Fibroblast of gingiva (primary cell): ENCODE measurements around the gene MRPL22.
"Not testable (repeated sequence)": the region's sequence is repeated elsewhere in the genome, so short reads cannot be mapped to it uniquely, and the experiment has no call there.

ENCODE experiments used
- DNase-seq: peaks from one replicate; pipeline ENCODE4 v3.0.0-alpha.2; 2011; ENCODE audit warnings: low read depth

The MRPL22 gene

GRCh38 chr5:154940375-154940771 lies 500 bp upstream of the MRPL22 start:
- no peak for DNase-seq

- DNase-seq: no peak
Measured at GRCh38 chr5:154943527-154943926, 2.7 kb downstream of the MRPL22 start.

GRCh38 chr5:154944716-154945115 lies 3.8 kb downstream of the MRPL22 start:
- DNase-seq: no peak

- peak; percentile 5 for DNase-seq
Measured at GRCh38 chr5:154945695-154946301, 4.9 kb downstream of the MRPL22 start.

- no peak for DNase-seq
Measured at GRCh38 chr5:154947778-154948177, 6.9 kb downstream of the MRPL22 start.

GRCh38 chr5:154948313-154948712 lies 7.4 kb downstream of the MRPL22 start:
- no peak for DNase-seq

- DNase-seq: no peak
Measured at GRCh38 chr5:154949781-154950180, 8.9 kb downstream of the MRPL22 start.

- no peak for DNase-seq
Measured at GRCh38 chr5:154956712-154957111, 15.8 kb downstream of the MRPL22 start.

GRCh38 chr5:154962494-154962893 lies 21.6 kb downstream of the MRPL22 start:
- DNase-seq: no peak

GRCh38 chr5:154966081-154966841 lies 25.4 kb downstream of the MRPL22 start:
- DNase-seq: no peak

- no peak for DNase-seq
Measured at GRCh38 chr5:154966874-154967273, 26.0 kb downstream of the MRPL22 start.

- DNase-seq: no peak
Measured at GRCh38 chr5:154967421-154968024, 26.6 kb downstream of the MRPL22 start.

- DNase-seq: no peak
Measured at GRCh38 chr5:154968953-154969352, 28.1 kb downstream of the MRPL22 start.

- DNase-seq: no peak
Measured at GRCh38 chr5:154970759-154971158, 29.9 kb downstream of the MRPL22 start.

- no peak for DNase-seq
Measured at GRCh38 chr5:154971501-154971900, 30.6 kb downstream of the MRPL22 start.

- DNase-seq: peak; percentile 25
Measured at GRCh38 chr5:154972476-154973080, 31.7 kb downstream of the MRPL22 start.

GRCh38 chr5:154976082-154976481 lies 35.2 kb downstream of the MRPL22 start:
- DNase-seq: not testable (repeated sequence)

GRCh38 chr5:154977409-154977808 lies 36.5 kb downstream of the MRPL22 start:
- no peak for DNase-seq

- DNase-seq: not testable (repeated sequence)
Measured at GRCh38 chr5:154978294-154978693, 37.4 kb downstream of the MRPL22 start.

- no peak for DNase-seq
Measured at GRCh38 chr5:154984946-154985516, 44.2 kb downstream of the MRPL22 start.

- peak; percentile 44 for DNase-seq
Measured at GRCh38 chr5:154986151-154986550, 45.3 kb downstream of the MRPL22 start.

- no peak for DNase-seq
Measured at GRCh38 chr5:154989626-154990025, 48.8 kb downstream of the MRPL22 start.

GRCh38 chr5:154993461-154993860 lies 52.6 kb downstream of the MRPL22 start:
- no peak for DNase-seq
